RWPE2 (cell line): ENCODE data around the gene LARP1.

Experiments
- ATAC-seq: fragments of 200-7000 bp; cut with Tn5 transposase; 3 replicates; pipeline ENCODE4 v1.9.1; 2021; ENCODE audit warnings: low read depth
- DNase-seq: peaks from one replicate; pipeline ENCODE4 v3.0.0-alpha.2; 2020; ENCODE audit warnings: low spot score
- H3K27ac ChIP-seq: fragments of 450-650 bp; 2 replicates; pipeline ENCODE4 v1.5.1; 2017; ENCODE audit warnings: mild to moderate bottlenecking; ENCODE audit not compliant: poor library complexity, severe bottlenecking
- H3K27me3 ChIP-seq: fragments of 250-450 bp; sonication (Bioruptor Pico); 2 replicates; pipeline ENCODE4 v1.5.1; 2021; ENCODE audit warnings: mild to moderate bottlenecking, moderate library complexity; ENCODE audit not compliant: insufficient read depth, poor library complexity, severe bottlenecking
- H3K36me3 ChIP-seq: fragments of 250-450 bp; sonication (Bioruptor Pico); 2 replicates; pipeline ENCODE4 v1.5.1; 2020; ENCODE audit warnings: low read depth, mild to moderate bottlenecking, moderate library complexity
- H3K4me1 ChIP-seq: fragments of 250-450 bp; sonication (Bioruptor Pico); 2 replicates; pipeline ENCODE4 v1.5.1; 2021; ENCODE audit warnings: mild to moderate bottlenecking, moderate library complexity; ENCODE audit not compliant: insufficient read depth, poor library complexity, severe bottlenecking
- H3K4me3 ChIP-seq: fragments of 250-450 bp; sonication (Bioruptor Pico); 2 replicates; pipeline ENCODE4 v1.5.1; 2021; ENCODE audit warnings: mild to moderate bottlenecking, moderate library complexity; ENCODE audit not compliant: severe bottlenecking
- H3K9me3 ChIP-seq: fragments of 250-450 bp; sonication (Bioruptor Pico); 2 replicates; pipeline ENCODE4 v1.5.1; 2021; ENCODE audit warnings: mild to moderate bottlenecking, moderate library complexity; ENCODE audit not compliant: severe bottlenecking
- TF ChIP-seq, protein P1 (sequence below): fragments of 450-650 bp; IDR thresholded peaks from one replicate; pipeline ENCODE4 v1.5.1; 2017; ENCODE audit warnings: mild to moderate bottlenecking, moderate library complexity; ENCODE audit not compliant: poor library complexity, severe bottlenecking

Gene LARP1

DNA sequence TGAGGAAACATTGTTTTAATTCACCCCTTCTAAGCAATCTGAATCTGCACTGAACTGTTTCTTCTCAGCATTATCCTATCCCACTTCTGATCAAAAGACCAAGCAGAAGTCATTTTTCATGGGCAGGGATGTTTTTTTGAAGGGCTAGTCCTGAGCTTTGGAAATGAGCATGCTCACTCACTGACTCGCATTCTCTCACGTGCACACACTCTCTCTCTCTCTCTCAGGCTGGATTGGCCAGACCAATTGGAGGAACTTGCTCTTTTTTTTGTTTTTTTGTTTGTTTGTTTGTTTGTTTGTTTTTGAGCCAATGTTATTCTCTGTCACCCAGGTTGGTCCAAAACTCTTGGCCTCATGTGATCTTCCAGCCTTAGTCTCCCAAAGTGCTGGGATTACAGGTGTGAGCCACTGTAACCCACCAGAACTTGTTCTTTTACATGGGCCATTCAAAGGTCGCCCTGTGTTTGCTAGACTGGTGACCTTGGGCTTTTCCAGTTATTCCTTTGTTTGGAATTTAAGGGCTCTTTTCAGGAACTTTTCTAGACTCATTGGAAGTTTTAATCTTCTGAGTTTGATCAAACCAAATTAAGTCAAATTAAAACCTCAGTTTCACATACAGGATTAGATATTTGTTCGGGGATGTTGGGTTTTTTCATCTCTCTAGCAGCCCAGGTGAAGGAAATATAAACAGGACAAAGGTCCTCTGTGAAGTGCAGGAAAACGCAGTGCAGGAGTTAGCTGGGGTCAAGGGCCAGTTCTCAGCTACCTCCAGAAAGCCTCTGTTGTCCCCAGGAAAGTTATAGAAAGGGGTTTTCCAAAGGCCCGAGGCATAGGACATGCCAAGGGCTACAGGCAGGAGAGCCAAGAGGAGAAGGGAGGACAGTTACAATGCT is 82.1 kb downstream of the LARP1 start:
- ATAC-seq = no peak

DNA sequence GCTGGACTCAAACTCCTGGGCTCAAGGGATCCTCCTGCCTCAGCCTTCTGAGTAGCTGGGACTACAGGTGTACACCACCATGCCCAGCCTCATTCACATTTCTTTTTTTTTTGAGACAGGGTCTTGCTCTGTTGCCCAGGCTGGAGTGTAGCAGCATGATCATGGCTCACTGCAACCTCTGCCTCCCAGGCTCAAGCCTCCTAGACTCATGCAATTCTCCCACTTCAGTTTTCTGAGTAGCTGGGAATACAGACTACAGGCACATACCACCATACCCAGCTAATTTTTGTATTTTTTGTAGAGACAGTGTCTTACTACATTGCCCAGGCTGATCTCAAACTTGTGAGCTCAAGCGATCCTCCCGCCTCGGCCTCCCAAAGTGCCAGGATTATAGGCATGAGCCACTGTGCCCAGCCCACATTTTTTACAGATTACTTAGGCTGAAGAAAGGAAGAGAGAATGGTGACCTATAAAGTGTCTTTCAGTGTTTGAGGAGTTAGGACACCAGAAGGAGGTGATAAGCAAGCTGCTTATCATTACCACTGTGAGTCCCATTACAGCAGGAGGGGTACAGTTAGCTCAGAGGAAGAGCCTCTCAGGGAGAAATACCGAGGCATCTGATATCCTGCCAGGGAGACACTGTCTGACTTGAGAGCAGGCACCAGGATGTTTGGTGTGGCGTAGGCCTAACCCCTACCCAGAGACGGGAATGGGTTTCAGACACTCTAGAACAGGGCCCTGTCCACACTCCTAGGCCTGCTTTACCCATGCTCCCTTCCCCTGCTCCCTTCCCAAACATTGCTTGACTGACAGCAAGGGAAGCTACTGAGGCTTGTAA is 85.5 kb downstream of the LARP1 start:
- DNase-seq = no peak
- peak; percentile 34 for ATAC-seq

More for the DNA sequence above, 82.1 kb downstream of the LARP1 start:
- DNase-seq = no peak
- Histone ChIP-seq H3K27me3 (no peaks in the 10 kb centered on the region), H3K4me3 (no peak overlapping the region), H3K27ac (no peak overlapping the region), H3K36me3 (no peaks in the 10 kb centered on the region), H3K9me3 (no peaks in the 10 kb centered on the region), H3K4me1 (peaks cover 22% of the 10 kb centered on the region)
- TF ChIP-seq, protein P1, sequence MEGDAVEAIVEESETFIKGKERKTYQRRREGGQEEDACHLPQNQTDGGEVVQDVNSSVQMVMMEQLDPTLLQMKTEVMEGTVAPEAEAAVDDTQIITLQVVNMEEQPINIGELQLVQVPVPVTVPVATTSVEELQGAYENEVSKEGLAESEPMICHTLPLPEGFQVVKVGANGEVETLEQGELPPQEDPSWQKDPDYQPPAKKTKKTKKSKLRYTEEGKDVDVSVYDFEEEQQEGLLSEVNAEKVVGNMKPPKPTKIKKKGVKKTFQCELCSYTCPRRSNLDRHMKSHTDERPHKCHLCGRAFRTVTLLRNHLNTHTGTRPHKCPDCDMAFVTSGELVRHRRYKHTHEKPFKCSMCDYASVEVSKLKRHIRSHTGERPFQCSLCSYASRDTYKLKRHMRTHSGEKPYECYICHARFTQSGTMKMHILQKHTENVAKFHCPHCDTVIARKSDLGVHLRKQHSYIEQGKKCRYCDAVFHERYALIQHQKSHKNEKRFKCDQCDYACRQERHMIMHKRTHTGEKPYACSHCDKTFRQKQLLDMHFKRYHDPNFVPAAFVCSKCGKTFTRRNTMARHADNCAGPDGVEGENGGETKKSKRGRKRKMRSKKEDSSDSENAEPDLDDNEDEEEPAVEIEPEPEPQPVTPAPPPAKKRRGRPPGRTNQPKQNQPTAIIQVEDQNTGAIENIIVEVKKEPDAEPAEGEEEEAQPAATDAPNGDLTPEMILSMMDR = no peak

DNA sequence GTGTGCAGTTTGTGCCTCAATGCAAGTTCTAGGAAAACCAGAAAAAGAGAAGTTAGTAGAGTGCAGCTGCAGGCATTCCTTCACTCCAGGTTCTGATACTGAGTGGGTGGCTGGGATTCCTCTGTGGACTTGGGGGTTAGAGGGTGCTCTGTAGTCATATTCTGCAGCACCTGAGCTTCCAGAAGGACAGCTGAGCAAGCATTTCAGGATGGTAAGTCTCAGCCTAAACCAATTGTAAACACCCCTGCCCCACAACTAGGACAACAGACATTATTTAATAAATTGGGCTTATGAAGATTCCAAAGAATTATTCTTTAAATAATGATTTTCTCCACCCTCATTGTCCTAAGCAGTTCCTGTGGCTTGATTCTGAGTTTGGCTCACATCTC is 86.1 kb downstream of the LARP1 start:
- DNase-seq (no peak), ATAC-seq (peak; percentile 26; the same call in 1 of the 3 replicates)
- Histone ChIP-seq H3K36me3 (no peaks in the 10 kb centered on the region), H3K4me1 (no peaks in the 10 kb centered on the region), H3K9me3 (no peaks in the 10 kb centered on the region), H3K27me3 (no peaks in the 10 kb centered on the region), H3K4me3 (no peak overlapping the region), H3K27ac (no peak overlapping the region)
- TF ChIP-seq, protein P1 = no peak

More for the DNA sequence above, 85.5 kb downstream of the LARP1 start:
- Histone ChIP-seq H3K4me3 (no peak overlapping the region), H3K9me3 (no peaks in the 10 kb centered on the region), H3K4me1 (peaks cover 5% of the 10 kb centered on the region), H3K27ac (no peak overlapping the region), H3K36me3 (no peaks in the 10 kb centered on the region), H3K27me3 (no peaks in the 10 kb centered on the region)
- TF ChIP-seq, protein P1 = no peak

DNA sequence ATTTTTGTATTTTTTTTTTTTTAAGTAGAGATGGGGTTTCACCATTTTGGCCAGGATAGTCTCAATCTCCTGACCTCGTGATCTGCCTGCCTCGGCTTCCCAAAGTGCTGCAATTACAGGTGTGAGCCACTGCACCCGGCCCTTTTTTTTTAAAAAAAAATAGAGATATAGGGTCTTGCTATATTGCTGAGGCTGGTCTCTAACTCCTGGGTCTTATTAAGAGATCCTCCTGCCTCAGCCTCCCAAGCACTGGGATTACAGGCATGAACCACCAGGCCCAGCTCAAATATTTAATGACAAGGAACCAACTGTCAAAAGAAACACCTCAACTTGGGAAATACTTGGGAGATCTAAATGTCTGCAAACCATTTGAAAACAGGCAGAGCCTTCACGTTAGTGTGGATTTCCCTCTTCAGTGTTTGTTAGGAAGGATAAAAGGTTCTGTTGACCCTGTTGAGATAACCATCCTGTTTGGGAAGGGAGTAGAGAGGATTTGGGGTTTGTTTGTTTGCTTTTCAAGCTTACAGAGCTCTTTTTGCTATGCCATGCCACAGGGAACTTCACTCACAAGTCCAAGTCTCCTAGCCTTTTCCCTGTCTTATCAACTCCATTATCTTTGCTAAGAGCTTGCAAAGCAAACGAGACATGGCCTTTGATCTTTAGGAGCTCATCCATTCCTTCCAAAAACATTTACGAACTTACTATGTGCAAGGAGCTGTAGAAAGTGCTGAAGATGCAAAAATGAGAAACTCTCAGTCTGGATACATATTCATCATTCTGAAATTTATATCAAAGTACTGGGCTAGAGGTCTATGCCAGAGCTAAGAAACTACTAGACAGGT is 87.7 kb downstream of the LARP1 start:
- no peaks in the 10 kb centered on the region for H3K4me1 ChIP-seq
- H3K27ac ChIP-seq = no peak overlapping the region
- DNase-seq = no peak
- no peaks in the 10 kb centered on the region for H3K36me3 ChIP-seq
- no peaks in the 10 kb centered on the region for H3K9me3 ChIP-seq
- ATAC-seq = no peak
- TF ChIP-seq, protein P1 = no peak
- no peak overlapping the region for H3K4me3 ChIP-seq
- no peaks in the 10 kb centered on the region for H3K27me3 ChIP-seq
